Measurements from ENCODE around the gene NFATC2. TPM values are rescaled to one million over a fixed set of nuclear protein-coding genes. Genes with fewer than 3 reads are reported as not detected.

Gene NFATC2
- total RNA-seq, 2 experiments from 2014 or later, result 32.5 to 33.2 TPM

- Histone ChIP-seq H3K4me1 (ENCODE audit: insufficient read depth, low read length) (peaks cover 58% of the 10 kb centered on the region), H3K4me3 (ENCODE audit: low read length) (no peak overlapping the region), H3K27me3 (ENCODE audit: control insufficient read depth in 1 of 2, insufficient read depth in 2 of 2, low read length in 2 of 2) (no peaks in the 10 kb centered on the region), H3K27ac (ENCODE audit: low read depth in 1 of 2, low read length in 2 of 2) (no peak overlapping the region), H3K9me3 (ENCODE audit: control insufficient read depth in 1 of 2, insufficient read depth in 1 of 2, low read length in 2 of 2) (no peaks in the 10 kb centered on the region), H3K36me3 (ENCODE audit: insufficient read depth, low read length) (peaks cover 52% of the 10 kb centered on the region)
- ChIA-PET POLR2A (interaction anchor here (0.9 kb wide), 1 partner anchor 8 kb away, joined by 3 read pairs; no protein-coding TSS in a partner anchor), CTCF (interaction anchor here (0.8 to 1.7 kb wide), 3 partner anchors 12 to 197 kb away, joined by 3 read pairs; no protein-coding TSS in a partner anchor)
- Mint-ChIP-seq H3K9me3 (no peaks in the 10 kb centered on the region), H3K27ac (no peak overlapping the region), H3K4me1 (ENCODE audit: low read depth) (peaks cover 52% of the 10 kb centered on the region), H3K4me3 (no peak overlapping the region), H3K27me3 (no peaks in the 10 kb centered on the region), H3K36me3 (ENCODE audit: low read depth) (peaks cover 56% of the 10 kb centered on the region)
- DNase-seq (no peak), ATAC-seq (ENCODE audit: poor library complexity) (no peak)
- intact Hi-C loops (cut with DNase I, micrococcal nuclease), result no loop called here
- no peak for TF ChIP-seq CTCF (IDR thresholded peaks at IDR 0.05)
These were observed 144.4 kb downstream of the NFATC2 start for GRCh38 chr20:51398083-51398482.

GRCh38 chr20:51397137-51397536 lies 145.4 kb downstream of the NFATC2 start:
- intact Hi-C loops (cut with DNase I, micrococcal nuclease), result no loop called here
- DNase-seq (no peak), ATAC-seq (ENCODE audit: poor library complexity) (no peak)
- CTCF ChIA-PET, result no interaction called here
- POLR2A ChIA-PET, result interaction anchor here (0.6 kb wide), 1 partner anchor 20 kb away, joined by 3 read pairs; no protein-coding TSS in a partner anchor
- Mint-ChIP-seq H3K4me3 (no peak overlapping the region), H3K27me3 (no peaks in the 10 kb centered on the region), H3K36me3 (ENCODE audit: low read depth) (peaks cover 65% of the 10 kb centered on the region), H3K27ac (peak overlapping the region; percentile 58), H3K4me1 (ENCODE audit: low read depth) (peaks cover 42% of the 10 kb centered on the region), H3K9me3 (no peaks in the 10 kb centered on the region)
- Histone ChIP-seq H3K4me1 (ENCODE audit: insufficient read depth, low read length) (peaks cover 49% of the 10 kb centered on the region), H3K9me3 (ENCODE audit: control insufficient read depth in 1 of 2, insufficient read depth in 1 of 2, low read length in 2 of 2) (no peaks in the 10 kb centered on the region), H3K36me3 (ENCODE audit: insufficient read depth, low read length) (peaks cover 61% of the 10 kb centered on the region), H3K4me3 (ENCODE audit: low read length) (no peak overlapping the region), H3K27me3 (ENCODE audit: control insufficient read depth in 1 of 2, insufficient read depth in 2 of 2, low read length in 2 of 2) (no peaks in the 10 kb centered on the region), H3K27ac (ENCODE audit: low read depth in 1 of 2, low read length in 2 of 2) (no peak overlapping the region)
- no peak for TF ChIP-seq CTCF (IDR thresholded peaks at IDR 0.05)

GRCh38 chr20:51396365-51396909 lies 146.1 kb downstream of the NFATC2 start:
- H3K36me3 Mint-ChIP-seq (ENCODE audit: low read depth), result peaks cover 69% of the 10 kb centered on the region

More at GRCh38 chr20:51396365-51396909, 146.1 kb downstream of the NFATC2 start:
- intact Hi-C loops (cut with DNase I, micrococcal nuclease), result no loop called here
- Histone ChIP-seq H3K4me3 (ENCODE audit: low read length) (no peak overlapping the region), H3K27me3 (ENCODE audit: control insufficient read depth in 1 of 2, insufficient read depth in 2 of 2, low read length in 2 of 2) (no peaks in the 10 kb centered on the region), H3K9me3 (ENCODE audit: control insufficient read depth in 1 of 2, insufficient read depth in 1 of 2, low read length in 2 of 2) (no peaks in the 10 kb centered on the region), H3K4me1 (ENCODE audit: insufficient read depth, low read length) (peaks cover 42% of the 10 kb centered on the region), H3K36me3 (ENCODE audit: insufficient read depth, low read length) (peaks cover 64% of the 10 kb centered on the region), H3K27ac (ENCODE audit: low read depth in 1 of 2, low read length in 2 of 2) (no peak overlapping the region)
- H3K27me3 Mint-ChIP-seq, result no peaks in the 10 kb centered on the region
- POLR2A ChIA-PET, result interaction anchor here (0.9 kb wide), 1 partner anchor 8 kb away, joined by 3 read pairs; no protein-coding TSS in a partner anchor
- no peak overlapping the region for H3K4me3 Mint-ChIP-seq
- DNase-seq (no peak), ATAC-seq (ENCODE audit: poor library complexity) (no peak)
- no peak for TF ChIP-seq CTCF (IDR thresholded peaks at IDR 0.05)
- H3K4me1 Mint-ChIP-seq (ENCODE audit: low read depth), result peaks cover 35% of the 10 kb centered on the region
- H3K27ac Mint-ChIP-seq, result no peak overlapping the region
- no peaks in the 10 kb centered on the region for H3K9me3 Mint-ChIP-seq
- CTCF ChIA-PET, result interaction anchor here (1.0 to 1.6 kb wide), 2 partner anchors 8 to 10 kb away, joined by 3 read pairs; no protein-coding TSS in a partner anchor
